GM12872 (cell line): Measurements from ENCODE around the gene WSCD2.

Source experiments
- CTCF ChIP-seq: IDR thresholded peaks from 3 replicates; pipeline ENCODE4 v1.5.1; 2011; ENCODE audit warnings: low read depth, mild to moderate bottlenecking, low read length, moderate library complexity; ENCODE audit not compliant: insufficient read depth

WSCD2 gene

GRCh38 chr12:108257610-108258106 lies 128.6 kb downstream of the WSCD2 start:
- no peak for TF ChIP-seq CTCF

GRCh38 chr12:108260039-108260438 lies 131.0 kb downstream of the WSCD2 start:
- no peak for TF ChIP-seq CTCF

- TF ChIP-seq CTCF, result no peak
Measured at GRCh38 chr12:108260969-108261368, 131.9 kb downstream of the WSCD2 start.

GRCh38 chr12:108265505-108265904 lies 136.4 kb downstream of the WSCD2 start:
- TF ChIP-seq CTCF, result no peak

- TF ChIP-seq CTCF, result no peak
Measured at GRCh38 chr12:108266131-108266530, 137.0 kb downstream of the WSCD2 start.

GRCh38 chr12:108267450-108267849 lies 138.4 kb downstream of the WSCD2 start:
- TF ChIP-seq CTCF, result no peak

GRCh38 chr12:108268397-108268796 lies 139.3 kb downstream of the WSCD2 start:
- no peak for TF ChIP-seq CTCF

- no peak for TF ChIP-seq CTCF
Measured at GRCh38 chr12:108269224-108269623, 140.1 kb downstream of the WSCD2 start.
